T-helper 2 cell treated with Interferon-gamma antibody and Interleukin-4, amounts not matched to agents 100 ng/mL and 5 ng/mL, for 36 hours (primary cell): ENCODE results near the gene ARHGAP26. TPM values are rescaled to one million over a fixed set of nuclear protein-coding genes. Genes with fewer than 3 reads are reported as not detected.
"Not testable (repeated sequence)": the region's sequence is repeated elsewhere in the genome, so short reads cannot be mapped to it uniquely, and the experiment has no call there.

ENCODE experiments used
- intact Hi-C: fragments of 100-400 bp; cut with micrococcal nuclease; formaldehyde crosslinking; loops from one replicate; pipeline ENCODE4 v1.15.1; 2023
- total RNA-seq: library from RNA; stranded (reverse); gene quantifications from 2 replicates; pipeline ENCODE4 v1.2.3, GENCODE V29; 2022

Gene ARHGAP26
- total RNA-seq, 1 donor from 2014 or later, result 24.7 TPM

GRCh38 chr5:143101725-143102386 is 331.7 kb downstream of the ARHGAP26 start:
- intact Hi-C loops, result loop anchor here (1.0 to 5.0 kb wide), 3 partner anchors 93 to 301 kb away; partner anchors contain the start of gene NR3C1

GRCh38 chr5:143102411-143102810 is 332.2 kb downstream of the ARHGAP26 start:
- intact Hi-C loops, result loop anchor here (5.0 kb wide), 1 partner anchor 130 kb away; no protein-coding TSS in a partner anchor

- intact Hi-C loops, result no loop called here
These were observed 335.2 kb downstream of the ARHGAP26 start for GRCh38 chr5:143105216-143105905.

GRCh38 chr5:143106174-143106573 is 336.0 kb downstream of the ARHGAP26 start:
- intact Hi-C loops, result no loop called here

- intact Hi-C loops, result no loop called here
These were observed 338.4 kb downstream of the ARHGAP26 start for GRCh38 chr5:143108498-143109128.

GRCh38 chr5:143110591-143110990 is 340.4 kb downstream of the ARHGAP26 start:
- intact Hi-C loops, result no loop called here

- intact Hi-C loops, result no loop called here
These were observed 341.6 kb downstream of the ARHGAP26 start for GRCh38 chr5:143111799-143112198.

- intact Hi-C loops, result no loop called here
These were observed 343.3 kb downstream of the ARHGAP26 start for GRCh38 chr5:143113461-143113860.

- intact Hi-C loops, result no loop called here
These were observed 344.3 kb downstream of the ARHGAP26 start for GRCh38 chr5:143114481-143114880.

- intact Hi-C loops, result no loop called here
These were observed 345.2 kb downstream of the ARHGAP26 start for GRCh38 chr5:143115381-143115780.

- intact Hi-C loops, result no loop called here
These were observed 346.6 kb downstream of the ARHGAP26 start for GRCh38 chr5:143116814-143117213.

GRCh38 chr5:143117821-143118220 is 347.6 kb downstream of the ARHGAP26 start:
- intact Hi-C loops, result no loop called here

GRCh38 chr5:143118222-143118621 is 348.0 kb downstream of the ARHGAP26 start:
- intact Hi-C loops, result no loop called here

- intact Hi-C loops, result not testable (repeated sequence)
These were observed 348.6 kb downstream of the ARHGAP26 start for GRCh38 chr5:143118818-143119217.

GRCh38 chr5:143119291-143119769 is 349.2 kb downstream of the ARHGAP26 start:
- intact Hi-C loops, result no loop called here

GRCh38 chr5:143119881-143120341 is 349.7 kb downstream of the ARHGAP26 start:
- intact Hi-C loops, result no loop called here

- intact Hi-C loops, result no loop called here
These were observed 350.4 kb downstream of the ARHGAP26 start for GRCh38 chr5:143120460-143121134.

- intact Hi-C loops, result no loop called here
These were observed 350.9 kb downstream of the ARHGAP26 start for GRCh38 chr5:143121135-143121475.

- intact Hi-C loops, result no loop called here
These were observed 354.4 kb downstream of the ARHGAP26 start for GRCh38 chr5:143124593-143124992.

GRCh38 chr5:143126174-143127019 is 356.2 kb downstream of the ARHGAP26 start:
- intact Hi-C loops, result no loop called here
